Vagina (tissue), 2 donors: ENCODE data around the gene CSTF1.

Experiments used
- POLR2A ChIP-seq, 2 donors: fragments of 450-650 bp; IDR thresholded peaks; one replicate each; pipeline ENCODE4 v1.6.1; 2017; ENCODE audit warnings: antibody characterized with exemption in 2 of 2, mild to moderate bottlenecking in 2 of 2, moderate library complexity in 2 of 2
- POLR2AphosphoS5 ChIP-seq, 2 donors: sonication (generic); formaldehyde crosslinking; IDR thresholded peaks; one replicate each; pipeline ENCODE4 v1.9.0; 2017; ENCODE audit warnings: antibody characterized with exemption in 2 of 2, mild to moderate bottlenecking in 2 of 2, low read depth in 1 of 2; ENCODE audit not compliant: insufficient read depth in 1 of 2
- TF ChIP-seq, protein P1 (sequence below), 3 experiments: fragments of 450-650 bp in 2 of 3; fragments of 200-600 bp in 1 of 3; sonication (generic) in 1 of 3; IDR thresholded peaks; one replicate each; pipeline ENCODE4 v1.5.1; 2017 to 2019; ENCODE audit warnings: antibody characterized with exemption in 3 of 3, mild to moderate bottlenecking in 2 of 3, moderate library complexity in 2 of 3

DNA sequence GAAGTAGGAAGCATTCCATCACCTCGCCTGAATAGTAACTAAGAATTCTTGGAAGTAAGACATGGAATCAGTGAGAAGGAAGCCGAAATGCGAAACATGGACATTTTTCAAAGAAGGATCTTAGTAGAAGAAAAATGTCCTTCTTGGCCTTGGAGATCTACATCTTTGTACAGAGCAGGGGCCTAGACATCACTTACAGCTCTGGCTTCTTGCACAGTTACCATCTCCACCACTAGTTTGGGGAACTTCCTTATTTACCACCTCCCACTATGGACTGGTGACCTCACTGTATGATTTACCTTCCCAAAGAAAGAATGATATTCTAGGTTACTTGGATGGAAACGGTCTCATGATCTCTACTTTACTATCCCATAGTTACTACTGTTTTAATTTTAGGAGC is 35.4 kb downstream of the CSTF1 start:
- TF ChIP-seq POLR2A (IDR thresholded peaks at IDR 0.05): no peak
- TF ChIP-seq, protein P1, sequence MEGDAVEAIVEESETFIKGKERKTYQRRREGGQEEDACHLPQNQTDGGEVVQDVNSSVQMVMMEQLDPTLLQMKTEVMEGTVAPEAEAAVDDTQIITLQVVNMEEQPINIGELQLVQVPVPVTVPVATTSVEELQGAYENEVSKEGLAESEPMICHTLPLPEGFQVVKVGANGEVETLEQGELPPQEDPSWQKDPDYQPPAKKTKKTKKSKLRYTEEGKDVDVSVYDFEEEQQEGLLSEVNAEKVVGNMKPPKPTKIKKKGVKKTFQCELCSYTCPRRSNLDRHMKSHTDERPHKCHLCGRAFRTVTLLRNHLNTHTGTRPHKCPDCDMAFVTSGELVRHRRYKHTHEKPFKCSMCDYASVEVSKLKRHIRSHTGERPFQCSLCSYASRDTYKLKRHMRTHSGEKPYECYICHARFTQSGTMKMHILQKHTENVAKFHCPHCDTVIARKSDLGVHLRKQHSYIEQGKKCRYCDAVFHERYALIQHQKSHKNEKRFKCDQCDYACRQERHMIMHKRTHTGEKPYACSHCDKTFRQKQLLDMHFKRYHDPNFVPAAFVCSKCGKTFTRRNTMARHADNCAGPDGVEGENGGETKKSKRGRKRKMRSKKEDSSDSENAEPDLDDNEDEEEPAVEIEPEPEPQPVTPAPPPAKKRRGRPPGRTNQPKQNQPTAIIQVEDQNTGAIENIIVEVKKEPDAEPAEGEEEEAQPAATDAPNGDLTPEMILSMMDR (IDR thresholded peaks at IDR 0.05): no peak
- no peak for TF ChIP-seq POLR2AphosphoS5 (IDR thresholded peaks at IDR 0.05; ENCODE audit: insufficient read depth in 1 of 2, low read depth in 1 of 2)
